Activated CD8-positive, alpha-beta T cell treated with anti-CD3 and anti-CD28 coated beads for 36 hours (primary cell): ENCODE results near the gene TSPAN31. TPM values are rescaled to one million over a fixed set of nuclear protein-coding genes. Genes with fewer than 3 reads are reported as not detected.

Experiments used
- ATAC-seq: fragments of 200-7000 bp; cut with Tn5 transposase; one replicate; pipeline ENCODE4 v1.10.0; 2021; ENCODE audit warnings: mild to moderate bottlenecking, moderate library complexity
- CTCF ChIA-PET: fragments of 350-600 bp; sonication (Branson Sonifier 250); formaldehyde crosslinking; loops from one replicate; lab custom pipeline; 2021; ENCODE audit warnings: antibody characterized with exemption; lab: Charles Lee
- POLR2A ChIA-PET: fragments of 350-600 bp; sonication (Branson Sonifier 250); formaldehyde crosslinking; loops from one replicate; lab custom pipeline; 2021; ENCODE audit warnings: antibody characterized with exemption; lab: Charles Lee
- DNase-seq: peaks from one replicate; pipeline ENCODE4 v3.0.0-alpha.2; 2020
- H3K27ac Mint-ChIP-seq: one replicate; pipeline ENCODE4 v1.8.0; 2021; ENCODE audit warnings: mild to moderate bottlenecking, mixed read lengths
- H3K27me3 Mint-ChIP-seq: one replicate; pipeline ENCODE4 v1.8.0; 2021; ENCODE audit warnings: mixed read lengths
- H3K36me3 Mint-ChIP-seq: one replicate; pipeline ENCODE4 v1.8.0; 2021; ENCODE audit warnings: low read depth, mixed read lengths
- H3K4me1 Mint-ChIP-seq: one replicate; pipeline ENCODE4 v1.8.0; 2021; ENCODE audit warnings: low read depth, mixed read lengths
- H3K4me3 Mint-ChIP-seq: one replicate; pipeline ENCODE4 v1.8.0; 2021; ENCODE audit warnings: mild to moderate bottlenecking, moderate library complexity, mixed read lengths
- H3K9me3 Mint-ChIP-seq: one replicate; pipeline ENCODE4 v1.8.0; 2021; ENCODE audit warnings: mixed read lengths
- CTCF ChIP-seq: fragments of 200-600 bp; IDR thresholded peaks from one replicate; pipeline ENCODE4 v1.8.0; 2022; ENCODE audit warnings: antibody characterized with exemption, mild to moderate bottlenecking
- intact Hi-C: fragments of 100-400 bp; cut with micrococcal nuclease; formaldehyde crosslinking; loops from one replicate; pipeline ENCODE4 v1.10.0; 2022
- total RNA-seq, 2 experiments: library from RNA; stranded (reverse); gene quantifications; one replicate each; pipeline ENCODE4 v1.2.3, GENCODE V29; 2021

The TSPAN31 gene
- total RNA-seq, 2 experiments from 2014 or later = 6.9 to 7.5 TPM

DNA sequence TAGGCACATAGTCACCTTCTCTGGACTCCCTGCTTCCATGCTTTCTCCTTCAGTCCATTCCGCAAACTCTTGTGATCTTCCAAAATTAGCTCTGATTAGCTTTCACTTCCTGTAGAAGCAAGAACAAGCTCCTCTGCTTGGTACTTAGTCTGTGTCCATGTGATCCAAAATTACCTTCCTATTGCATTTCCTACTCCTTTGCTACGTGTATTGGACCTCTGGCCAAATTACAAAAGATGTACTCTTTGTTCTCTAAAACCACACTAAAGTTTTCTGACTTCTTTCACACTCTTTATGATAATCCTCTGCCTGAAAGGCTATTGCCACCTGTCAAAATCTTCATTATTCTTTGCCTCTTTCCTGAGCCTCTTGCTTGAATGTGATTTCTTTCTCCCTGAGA, 37.0 kb downstream of the TSPAN31 start:
- CTCF ChIA-PET = interaction anchor here (0.9 to 13.4 kb wide), 10 partner anchors 9 to 235 kb away, joined by 3 to 122 read pairs (median 4); partner anchors contain the start of genes CYP27B1, DCTN2 and EEF1AKMT3

DNA sequence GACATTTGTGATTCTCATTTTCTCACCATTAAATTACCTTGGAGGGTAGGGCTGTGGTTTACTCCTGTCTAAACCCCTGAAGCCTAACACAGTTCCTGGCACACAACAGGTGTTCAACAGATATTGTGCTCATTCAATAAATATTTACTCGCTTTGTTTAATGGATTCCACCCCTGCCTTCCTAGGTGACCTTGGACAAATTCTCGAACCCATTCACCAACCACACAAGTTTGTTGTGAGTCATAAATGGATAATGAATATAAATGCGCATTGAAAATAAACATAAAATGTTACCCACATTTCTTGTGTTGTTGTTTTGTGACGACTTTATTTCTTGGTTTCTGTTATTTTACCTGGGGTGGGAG, 37.4 kb downstream of the TSPAN31 start:
- H3K4me1 Mint-ChIP-seq = peaks cover 28% of the 10 kb centered on the region
- ChIA-PET POLR2A (interaction anchor here (0.8 to 2.0 kb wide), 9 partner anchors 10 to 144 kb away, joined by 3 to 10 read pairs (median 4); partner anchors contain the start of genes CTDSP2, EEF1AKMT3 and METTL1), CTCF (interaction anchor here (1.0 to 13.4 kb wide), 17 partner anchors 10 to 236 kb away, joined by 3 to 122 read pairs (median 6); partner anchors contain the start of genes CDK4, CTDSP2, CYP27B1 and DCTN2)
- DNase-seq = no peak
- H3K4me3 Mint-ChIP-seq = peak overlapping the region; percentile 99
- peak; percentile 17 for ATAC-seq
- intact Hi-C loops = loop anchor here (5.0 kb wide), 1 partner anchor 125 kb away; no protein-coding TSS in a partner anchor
- H3K27me3 Mint-ChIP-seq = no peaks in the 10 kb centered on the region
- TF ChIP-seq CTCF = no peak
- H3K27ac Mint-ChIP-seq = peak overlapping the region; percentile 96
- H3K36me3 Mint-ChIP-seq = peaks cover 25% of the 10 kb centered on the region
- no peaks in the 10 kb centered on the region for H3K9me3 Mint-ChIP-seq

More for the DNA sequence above, 37.0 kb downstream of the TSPAN31 start:
- Mint-ChIP-seq H3K4me1 (peaks cover 28% of the 10 kb centered on the region), H3K36me3 (peaks cover 24% of the 10 kb centered on the region), H3K4me3 (no peak overlapping the region), H3K27ac (peak overlapping the region; percentile 96), H3K27me3 (no peaks in the 10 kb centered on the region), H3K9me3 (no peaks in the 10 kb centered on the region)
- no peak for ATAC-seq
- DNase-seq = no peak
- POLR2A ChIA-PET = interaction anchor here (1.0 to 2.0 kb wide), 5 partner anchors 9 to 114 kb away, joined by 3 to 10 read pairs (median 4); partner anchors contain the start of genes CTDSP2, EEF1AKMT3 and METTL1
- TF ChIP-seq CTCF = no peak
- intact Hi-C loops = loop anchor here (5.0 kb wide), 1 partner anchor 126 kb away; no protein-coding TSS in a partner anchor

DNA sequence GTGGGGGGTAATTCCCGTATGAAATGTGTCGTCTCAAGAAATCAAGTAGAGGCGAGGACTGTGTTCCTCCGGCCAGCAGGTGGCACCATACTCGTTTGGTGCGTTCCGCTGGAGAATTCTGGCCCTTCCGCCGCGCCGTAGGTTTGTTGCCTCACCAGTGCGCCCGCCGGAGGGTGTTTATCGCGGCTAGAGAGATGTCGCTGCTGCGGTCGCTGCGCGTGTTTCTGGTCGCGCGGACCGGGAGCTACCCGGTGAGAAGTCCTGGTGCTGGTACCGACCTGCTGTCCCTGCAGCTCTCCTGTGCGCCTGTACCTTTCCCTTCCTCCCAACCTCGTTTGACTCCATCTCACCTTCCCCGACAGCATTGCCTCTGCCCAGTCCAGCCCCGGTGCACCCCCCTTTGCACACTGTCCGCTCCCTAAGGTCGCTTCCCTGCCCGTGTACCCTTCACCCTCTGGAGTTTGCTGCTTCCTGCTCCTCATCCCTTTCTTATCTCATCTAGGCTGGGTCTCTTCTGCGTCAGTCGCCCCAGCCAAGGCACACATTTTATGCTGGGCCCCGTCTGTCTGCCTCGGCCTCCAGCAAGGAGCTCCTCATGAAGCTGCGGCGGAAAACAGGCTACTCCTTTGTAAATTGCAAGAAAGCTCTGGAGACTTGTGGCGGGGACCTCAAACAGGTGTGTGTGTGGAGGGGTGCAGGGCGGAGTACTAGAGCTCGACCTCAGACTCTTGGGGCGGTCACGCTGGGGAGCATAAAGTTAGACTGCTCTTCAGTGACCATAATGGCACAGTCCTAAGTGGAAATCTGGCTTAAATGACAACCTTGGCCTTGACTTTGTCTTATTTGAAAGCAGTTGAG, 38.0 kb downstream of the TSPAN31 start, which contains the start of gene TSFM:
TSS of gene TSFM (plus strand) at position 180 of the 858 bp plus-strand sequence. CDS start at position 195, 15 bp downstream.
- peak; percentile 97 for TF ChIP-seq CTCF
- POLR2A ChIA-PET = interaction anchor here (0.7 to 2.0 kb wide), 22 partner anchors 11 to 143 kb away, joined by 3 to 10 read pairs (median 3); partner anchors contain the start of genes CDK4, CTDSP2, EEF1AKMT3 and METTL1
- H3K4me3 Mint-ChIP-seq = peak within 1 kb of the TSS; percentile 99
- DNase-seq = peak; percentile 99
- H3K4me1 Mint-ChIP-seq = peaks cover 28% of the 10 kb centered on the region
- H3K36me3 Mint-ChIP-seq = peaks cover 29% of the 10 kb centered on the region
- intact Hi-C loops = loop anchor here (5.0 kb wide), 1 partner anchor 124 kb away; no protein-coding TSS in a partner anchor
- ATAC-seq = peak; percentile 95
- CTCF ChIA-PET = interaction anchor here (0.7 to 13.4 kb wide), 29 partner anchors 8 to 236 kb away, joined by 3 to 122 read pairs (median 5); partner anchors contain the start of genes CDK4, CTDSP2, CYP27B1 and DCTN2
- H3K27me3 Mint-ChIP-seq = no peaks in the 10 kb centered on the region
- H3K27ac Mint-ChIP-seq = peak within 1 kb of the TSS; percentile 96
- H3K9me3 Mint-ChIP-seq = no peaks in the 10 kb centered on the region

DNA sequence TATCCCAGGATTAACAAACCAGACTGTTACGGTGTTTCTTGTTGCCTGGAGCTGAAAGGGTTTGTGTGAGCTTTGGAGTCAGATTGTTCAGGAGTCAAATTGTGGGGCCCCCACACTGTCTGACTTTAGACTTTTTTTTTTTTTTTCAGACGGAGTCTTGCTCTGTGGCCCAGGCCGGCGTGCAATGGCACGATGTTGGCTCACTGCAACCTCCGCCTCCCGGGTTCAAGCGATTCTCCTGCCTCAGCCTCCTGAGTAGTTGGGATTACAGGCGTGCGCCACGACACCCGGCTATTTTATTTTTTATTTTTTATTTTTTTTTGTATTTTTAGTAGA, 38.6 kb downstream of the TSPAN31 start:
- Mint-ChIP-seq H3K36me3 (peaks cover 29% of the 10 kb centered on the region), H3K4me3 (peak overlapping the region; percentile 99), H3K27ac (peak overlapping the region; percentile 96), H3K27me3 (no peaks in the 10 kb centered on the region), H3K4me1 (peaks cover 28% of the 10 kb centered on the region), H3K9me3 (no peaks in the 10 kb centered on the region)
- TF ChIP-seq CTCF = no peak
- POLR2A ChIA-PET = interaction anchor here (0.9 to 2.0 kb wide), 16 partner anchors 11 to 61 kb away, joined by 3 to 10 read pairs (median 4); partner anchors contain the start of genes CDK4, EEF1AKMT3 and METTL1
- CTCF ChIA-PET = interaction anchor here (0.7 to 13.4 kb wide), 27 partner anchors 9 to 237 kb away, joined by 3 to 122 read pairs (median 5); partner anchors contain the start of genes CDK4, CTDSP2, CYP27B1 and DCTN2
- no peak for DNase-seq
- intact Hi-C loops = loop anchor here (5.0 kb wide), 1 partner anchor 124 kb away; no protein-coding TSS in a partner anchor
- ATAC-seq = no peak
